ENCODE measurements around the gene CCDC184. TPM values are rescaled to one million over a fixed set of nuclear protein-coding genes. Genes with fewer than 3 reads are reported as not detected.
A peak's percentile ranks its signal among the peaks of the same experiment; 100 is the strongest.

CCDC184 gene
- total RNA-seq = 0.12 TPM in 1 of 2 replicates, not detected in the other
- long read RNA-seq = 0 reads

GRCh38 chr12:48183091-48183875, at the start of gene CCDC184:
Gene CCDC184 (plus strand): TSS chr12:48183644. CDS start chr12:48184123, 479 bp downstream.
- TF ChIP-seq, protein P1, sequence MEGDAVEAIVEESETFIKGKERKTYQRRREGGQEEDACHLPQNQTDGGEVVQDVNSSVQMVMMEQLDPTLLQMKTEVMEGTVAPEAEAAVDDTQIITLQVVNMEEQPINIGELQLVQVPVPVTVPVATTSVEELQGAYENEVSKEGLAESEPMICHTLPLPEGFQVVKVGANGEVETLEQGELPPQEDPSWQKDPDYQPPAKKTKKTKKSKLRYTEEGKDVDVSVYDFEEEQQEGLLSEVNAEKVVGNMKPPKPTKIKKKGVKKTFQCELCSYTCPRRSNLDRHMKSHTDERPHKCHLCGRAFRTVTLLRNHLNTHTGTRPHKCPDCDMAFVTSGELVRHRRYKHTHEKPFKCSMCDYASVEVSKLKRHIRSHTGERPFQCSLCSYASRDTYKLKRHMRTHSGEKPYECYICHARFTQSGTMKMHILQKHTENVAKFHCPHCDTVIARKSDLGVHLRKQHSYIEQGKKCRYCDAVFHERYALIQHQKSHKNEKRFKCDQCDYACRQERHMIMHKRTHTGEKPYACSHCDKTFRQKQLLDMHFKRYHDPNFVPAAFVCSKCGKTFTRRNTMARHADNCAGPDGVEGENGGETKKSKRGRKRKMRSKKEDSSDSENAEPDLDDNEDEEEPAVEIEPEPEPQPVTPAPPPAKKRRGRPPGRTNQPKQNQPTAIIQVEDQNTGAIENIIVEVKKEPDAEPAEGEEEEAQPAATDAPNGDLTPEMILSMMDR (IDR thresholded peaks at IDR 0.05; ENCODE audit: unreplicated experiment) = peak; percentile 31
- H3K9me3 Mint-ChIP-seq (ENCODE audit: low read depth) = no peaks in the 10 kb centered on the region
- H3K27ac Mint-ChIP-seq = no peak within 1 kb of the TSS
- no peaks in the 10 kb centered on the region for H3K36me3 Mint-ChIP-seq (ENCODE audit: insufficient read depth)
- peak; percentile 24 for DNase-seq (ENCODE audit: low spot score, unreplicated experiment)
- peak within 1 kb of the TSS; percentile 71 for H3K4me3 Mint-ChIP-seq (ENCODE audit: low read depth)
- peaks cover 3% of the 10 kb centered on the region for H3K4me1 Mint-ChIP-seq (ENCODE audit: low read depth)
- peaks cover 95% of the 10 kb centered on the region for H3K27me3 Mint-ChIP-seq

GRCh38 chr12:48135027-48135426, 48.4 kb upstream of the CCDC184 start:
- no peaks in the 10 kb centered on the region for H3K27me3 Mint-ChIP-seq
- TF ChIP-seq, protein P1 (IDR thresholded peaks at IDR 0.05; ENCODE audit: unreplicated experiment) = no peak
- no peak overlapping the region for H3K27ac Mint-ChIP-seq
- H3K4me1 Mint-ChIP-seq (ENCODE audit: low read depth) = no peaks in the 10 kb centered on the region
- H3K9me3 Mint-ChIP-seq (ENCODE audit: low read depth) = no peaks in the 10 kb centered on the region
- no peak for DNase-seq (ENCODE audit: low spot score, unreplicated experiment)
- peaks cover 25% of the 10 kb centered on the region for H3K36me3 Mint-ChIP-seq (ENCODE audit: insufficient read depth)
- no peak overlapping the region for H3K4me3 Mint-ChIP-seq (ENCODE audit: low read depth)

GRCh38 chr12:48142818-48143674, 40.4 kb upstream of the CCDC184 start:
- no peak for DNase-seq (ENCODE audit: low spot score, unreplicated experiment)
- H3K9me3 Mint-ChIP-seq (ENCODE audit: low read depth) = no peaks in the 10 kb centered on the region

DNA sequence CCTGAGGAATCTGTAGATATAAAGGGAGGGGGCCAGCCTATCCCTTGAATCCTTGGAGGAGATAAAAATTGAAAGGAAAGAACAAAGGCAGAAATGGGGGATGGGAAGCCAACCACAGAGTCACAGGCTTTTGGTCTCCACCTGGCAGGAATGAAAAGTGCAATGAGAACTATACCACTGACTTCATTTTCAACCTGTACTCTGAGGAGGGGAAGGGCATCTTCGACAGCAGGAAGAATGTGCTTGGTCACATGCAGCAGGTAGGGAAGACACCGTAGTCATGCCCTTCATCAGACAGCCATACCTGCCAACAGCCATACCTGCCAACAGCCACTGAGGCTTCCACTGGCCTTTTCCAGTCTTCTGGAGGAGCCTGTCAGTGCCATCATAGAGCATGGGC, 39.5 kb upstream of the CCDC184 start:
- no peak for DNase-seq (ENCODE audit: low spot score, unreplicated experiment)
- Mint-ChIP-seq H3K27ac (no peak overlapping the region), H3K36me3 (ENCODE audit: insufficient read depth) (peaks cover 17% of the 10 kb centered on the region), H3K4me1 (ENCODE audit: low read depth) (no peaks in the 10 kb centered on the region), H3K27me3 (no peaks in the 10 kb centered on the region), H3K4me3 (ENCODE audit: low read depth) (no peak overlapping the region), H3K9me3 (ENCODE audit: low read depth) (no peaks in the 10 kb centered on the region)
- TF ChIP-seq, protein P1 (IDR thresholded peaks at IDR 0.05; ENCODE audit: unreplicated experiment) = no peak

More at GRCh38 chr12:48142818-48143674, 40.4 kb upstream of the CCDC184 start:
- no peak overlapping the region for H3K4me3 Mint-ChIP-seq (ENCODE audit: low read depth)
- no peak overlapping the region for H3K27ac Mint-ChIP-seq
- H3K4me1 Mint-ChIP-seq (ENCODE audit: low read depth) = no peaks in the 10 kb centered on the region
- no peaks in the 10 kb centered on the region for H3K27me3 Mint-ChIP-seq
- peaks cover 16% of the 10 kb centered on the region for H3K36me3 Mint-ChIP-seq (ENCODE audit: insufficient read depth)
- TF ChIP-seq, protein P1 (IDR thresholded peaks at IDR 0.05; ENCODE audit: unreplicated experiment) = no peak

DNA sequence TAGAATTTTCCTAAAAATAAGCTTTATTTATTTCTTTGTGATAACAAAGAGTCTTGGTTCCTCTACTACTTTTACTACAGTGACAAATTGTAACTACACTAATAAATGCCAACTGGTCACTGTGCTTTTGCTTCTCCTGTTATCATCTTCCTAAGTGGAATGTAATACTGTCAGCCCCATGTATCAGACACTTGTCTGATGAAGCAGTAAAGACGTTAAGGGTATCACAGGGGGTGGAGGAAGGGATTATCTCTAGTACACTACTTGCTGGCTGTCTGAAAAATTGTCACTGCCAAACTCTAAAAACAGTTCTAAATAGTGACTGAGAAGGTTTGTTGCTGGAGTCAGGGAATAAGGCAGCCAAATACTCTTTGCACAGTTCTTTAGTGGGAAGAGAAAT, 37.5 kb upstream of the CCDC184 start:
- no peak overlapping the region for H3K27ac Mint-ChIP-seq
- no peaks in the 10 kb centered on the region for H3K27me3 Mint-ChIP-seq
- H3K4me3 Mint-ChIP-seq (ENCODE audit: low read depth) = no peak overlapping the region
- H3K9me3 Mint-ChIP-seq (ENCODE audit: low read depth) = no peaks in the 10 kb centered on the region
- TF ChIP-seq, protein P1 (IDR thresholded peaks at IDR 0.05; ENCODE audit: unreplicated experiment) = no peak
- H3K4me1 Mint-ChIP-seq (ENCODE audit: low read depth) = no peaks in the 10 kb centered on the region
- peaks cover 19% of the 10 kb centered on the region for H3K36me3 Mint-ChIP-seq (ENCODE audit: insufficient read depth)
- DNase-seq (ENCODE audit: low spot score, unreplicated experiment) = no peak
